ENCODE data around the gene RNF8.

Gene RNF8

GRCh38 chr6:37372116-37372515 is 18.3 kb downstream of the RNF8 start:
- H3K27ac ChIP-seq (ENCODE audit: low read length): no peak overlapping the region
- TF ChIP-seq EZH2phosphoT487 (IDR thresholded peaks at IDR 0.05; ENCODE audit: low read depth) (no peak), CTCF (IDR thresholded peaks at IDR 0.05; ENCODE audit: low read depth, low read length) (no peak)
- no peak overlapping the region for H3K4me3 ChIP-seq (ENCODE audit: low read length)
- H3K27me3 ChIP-seq (ENCODE audit: low read depth, low read length): no peaks in the 10 kb centered on the region
- H3K36me3 ChIP-seq (replicated peaks; ENCODE audit: low read depth, low read length): peaks cover 67% of the 10 kb centered on the region
- no peaks in the 10 kb centered on the region for H3K9me3 ChIP-seq (ENCODE audit: insufficient read depth, low read length)
- H3K79me2 ChIP-seq (ENCODE audit: low read length): no peaks in the 10 kb centered on the region
- no peak overlapping the region for H3K9ac ChIP-seq (ENCODE audit: low read length)
- peaks cover 25% of the 10 kb centered on the region for H3K4me1 ChIP-seq (ENCODE audit: low read length)
- no peak overlapping the region for H2AFZ ChIP-seq (ENCODE audit: low read depth, low read length)
- H3K4me2 ChIP-seq (ENCODE audit: low read length): no peak overlapping the region
- H4K20me1 ChIP-seq (ENCODE audit: insufficient read depth, low read length): peaks cover 5% of the 10 kb centered on the region; the same call in 1 of the 2 replicates

- H2AFZ ChIP-seq (ENCODE audit: low read depth, low read length): no peak overlapping the region
- peaks cover 61% of the 10 kb centered on the region for H3K36me3 ChIP-seq (replicated peaks; ENCODE audit: low read depth, low read length)
- H4K20me1 ChIP-seq (ENCODE audit: insufficient read depth, low read length): peaks cover 5% of the 10 kb centered on the region; the same call in 1 of the 2 replicates
- H3K4me2 ChIP-seq (ENCODE audit: low read length): no peak overlapping the region
- H3K27ac ChIP-seq (ENCODE audit: low read length): no peak overlapping the region
- no peaks in the 10 kb centered on the region for H3K27me3 ChIP-seq (ENCODE audit: low read depth, low read length)
- no peak for TF ChIP-seq CTCF (IDR thresholded peaks at IDR 0.05; ENCODE audit: low read depth, low read length)
- TF ChIP-seq EZH2phosphoT487 (IDR thresholded peaks at IDR 0.05; ENCODE audit: low read depth): no peak
- no peak overlapping the region for H3K9ac ChIP-seq (ENCODE audit: low read length)
- no peaks in the 10 kb centered on the region for H3K79me2 ChIP-seq (ENCODE audit: low read length)
- peaks cover 25% of the 10 kb centered on the region for H3K4me1 ChIP-seq (ENCODE audit: low read length)
- H3K9me3 ChIP-seq (ENCODE audit: insufficient read depth, low read length): no peaks in the 10 kb centered on the region
- H3K4me3 ChIP-seq (ENCODE audit: low read length): no peak overlapping the region
These were observed 20.2 kb downstream of the RNF8 start for GRCh38 chr6:37373822-37374471.

GRCh38 chr6:37375376-37375775 is 21.6 kb downstream of the RNF8 start:
- Histone ChIP-seq H3K27me3 (ENCODE audit: low read depth, low read length) (no peaks in the 10 kb centered on the region), H2AFZ (ENCODE audit: low read depth, low read length) (no peak overlapping the region), H3K4me3 (ENCODE audit: low read length) (no peak overlapping the region), H3K4me2 (ENCODE audit: low read length) (peak overlapping the region; percentile 57; the same call in 1 of the 2 replicates), H3K9me3 (ENCODE audit: insufficient read depth, low read length) (no peaks in the 10 kb centered on the region), H3K79me2 (ENCODE audit: low read length) (no peaks in the 10 kb centered on the region), H3K4me1 (ENCODE audit: low read length) (peaks cover 25% of the 10 kb centered on the region), H4K20me1 (ENCODE audit: insufficient read depth, low read length) (peaks cover 5% of the 10 kb centered on the region; the same call in 1 of the 2 replicates), H3K9ac (ENCODE audit: low read length) (no peak overlapping the region), H3K27ac (ENCODE audit: low read length) (peak overlapping the region; percentile 2; the same call in 1 of the 2 replicates), H3K36me3 (replicated peaks; ENCODE audit: low read depth, low read length) (peaks cover 47% of the 10 kb centered on the region)
- TF ChIP-seq EZH2phosphoT487 (IDR thresholded peaks at IDR 0.05; ENCODE audit: low read depth) (no peak), CTCF (IDR thresholded peaks at IDR 0.05; ENCODE audit: low read depth, low read length) (no peak)

- peaks cover 25% of the 10 kb centered on the region for H3K4me1 ChIP-seq (ENCODE audit: low read length)
- H2AFZ ChIP-seq (ENCODE audit: low read depth, low read length): no peak overlapping the region
- H3K36me3 ChIP-seq (replicated peaks; ENCODE audit: low read depth, low read length): peaks cover 48% of the 10 kb centered on the region
- H3K4me3 ChIP-seq (ENCODE audit: low read length): 0 out of 2 replicates have a peak overlapping the region, but pooled peaks have one; percentile 3
- no peaks in the 10 kb centered on the region for H3K27me3 ChIP-seq (ENCODE audit: low read depth, low read length)
- H4K20me1 ChIP-seq (ENCODE audit: insufficient read depth, low read length): peaks cover 5% of the 10 kb centered on the region; the same call in 1 of the 2 replicates
- H3K4me2 ChIP-seq (ENCODE audit: low read length): peak overlapping the region; percentile 57
- no peak overlapping the region for H3K9ac ChIP-seq (ENCODE audit: low read length)
- no peaks in the 10 kb centered on the region for H3K79me2 ChIP-seq (ENCODE audit: low read length)
- TF ChIP-seq CTCF (IDR thresholded peaks at IDR 0.05; ENCODE audit: low read depth, low read length) (no peak), EZH2phosphoT487 (IDR thresholded peaks at IDR 0.05; ENCODE audit: low read depth) (no peak)
- no peaks in the 10 kb centered on the region for H3K9me3 ChIP-seq (ENCODE audit: insufficient read depth, low read length)
- peak overlapping the region; percentile 15; the same call in 1 of the 2 replicates for H3K27ac ChIP-seq (ENCODE audit: low read length)
These were observed 22.4 kb downstream of the RNF8 start for GRCh38 chr6:37376078-37376743.

All from OCI-LY3 (cell line).